ENCODE results near the gene EFCAB7.

EFCAB7 gene, protein sequence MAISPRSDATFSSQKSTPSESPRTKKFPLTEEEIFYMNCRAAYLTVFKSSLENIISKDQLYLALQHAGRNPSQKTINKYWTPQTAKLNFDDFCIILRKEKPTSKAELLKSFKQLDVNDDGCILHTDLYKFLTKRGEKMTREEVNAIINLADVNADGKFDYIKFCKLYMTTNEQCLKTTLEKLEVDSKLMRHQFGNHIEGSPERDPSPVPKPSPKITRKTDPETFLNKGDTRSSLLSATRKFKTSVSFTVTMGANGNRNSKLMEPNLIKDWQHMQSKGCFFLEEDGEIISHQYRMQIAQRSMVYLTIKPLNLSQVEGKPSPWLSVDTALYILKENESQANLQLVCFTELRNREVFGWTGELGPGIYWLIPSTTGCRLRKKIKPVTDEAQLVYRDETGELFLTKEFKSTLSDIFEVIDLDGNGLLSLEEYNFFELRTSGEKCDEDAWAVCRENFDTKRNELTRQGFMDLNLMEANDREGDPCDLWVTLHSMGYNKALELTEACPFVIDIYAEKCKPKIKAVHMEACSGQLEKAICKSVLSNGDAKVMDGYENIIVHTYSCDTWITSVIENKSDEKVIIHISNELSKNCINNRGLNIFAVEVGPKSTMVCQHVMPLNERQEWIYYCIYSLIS

DNA sequence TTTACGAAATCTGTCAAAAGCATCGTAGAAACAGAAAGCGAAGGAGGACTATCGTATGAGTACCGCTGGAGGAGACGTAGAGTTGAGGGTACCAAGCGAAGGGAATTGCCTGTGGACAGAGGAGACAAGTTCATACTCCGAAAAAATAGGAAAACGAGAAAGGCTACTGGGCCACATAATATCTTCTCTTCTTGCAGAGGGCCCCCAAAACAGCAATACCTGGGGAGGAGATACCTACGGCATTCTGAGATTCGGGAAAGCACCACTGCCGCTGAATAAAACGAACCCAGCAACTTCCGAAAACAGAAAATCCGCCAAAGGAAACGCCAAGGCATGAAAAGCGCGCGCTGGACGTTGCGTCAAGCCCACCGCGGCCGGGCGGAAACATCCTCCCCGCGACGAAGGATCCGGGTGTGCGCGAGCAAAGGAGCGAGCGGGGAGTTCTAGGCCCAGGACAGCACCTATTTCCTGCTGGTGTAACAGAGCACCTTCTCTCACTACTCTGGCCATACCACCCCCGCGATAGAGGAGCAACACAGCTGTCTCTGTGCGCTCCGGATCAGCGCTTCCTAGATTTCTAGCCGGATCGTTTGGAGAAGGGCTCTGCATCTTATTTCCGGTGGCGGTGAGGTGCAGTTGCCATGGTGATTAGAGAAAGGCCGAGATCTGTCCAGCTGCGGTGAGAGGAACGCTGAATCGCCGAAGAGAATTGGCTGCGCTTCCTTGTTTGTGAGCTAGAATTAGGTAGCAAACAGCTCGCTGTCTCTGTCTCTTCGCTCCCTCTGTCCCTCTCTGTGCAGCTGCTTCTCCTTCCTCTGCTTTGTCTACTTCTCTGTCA lies at the start of gene EFCAB7, which contains the start of gene ITGB3BP:
EFCAB7 (plus strand) TSS at position 635 of the 838 bp plus-strand sequence. CDS start 2,048 bp downstream, outside the sequence.
ITGB3BP (minus strand) TSS at position 335 of the 838 bp plus-strand sequence; CDS start at position 243, 92 bp downstream.
- in situ Hi-C loops (cut with HindIII; ENCODE audit: low sequenced_read_pairs), result no loop called here

GRCh38 chr1:63475761-63476160 lies 47.6 kb upstream of the EFCAB7 start:
- in situ Hi-C loops (cut with HindIII; ENCODE audit: low sequenced_read_pairs), result no loop called here

GRCh38 chr1:63480057-63480456 lies 43.3 kb upstream of the EFCAB7 start:
- in situ Hi-C loops (cut with HindIII; ENCODE audit: low sequenced_read_pairs), result no loop called here

DNA sequence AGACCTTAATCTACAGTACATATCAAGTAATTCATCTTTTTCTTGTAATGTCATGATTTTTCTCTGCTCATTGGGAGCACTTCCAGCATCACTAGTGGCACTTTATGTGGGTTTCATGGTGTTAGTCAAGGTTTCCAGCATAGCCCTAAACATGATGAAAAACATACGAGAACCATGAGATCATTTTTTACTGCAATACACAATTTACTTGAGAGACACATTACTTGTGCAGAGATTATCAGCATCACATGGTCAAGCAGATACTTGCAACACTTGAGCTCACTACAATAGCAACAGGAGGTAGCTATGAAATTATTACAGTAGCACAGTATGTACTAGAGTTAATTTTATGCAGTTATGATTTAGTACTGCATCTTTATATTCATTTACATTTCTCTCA lies 36.7 kb upstream of the EFCAB7 start:
- in situ Hi-C loops (cut with HindIII; ENCODE audit: low sequenced_read_pairs), result no loop called here

- in situ Hi-C loops (cut with HindIII; ENCODE audit: low sequenced_read_pairs), result no loop called here
These were observed 35.8 kb upstream of the EFCAB7 start for GRCh38 chr1:63487336-63488065.

DNA sequence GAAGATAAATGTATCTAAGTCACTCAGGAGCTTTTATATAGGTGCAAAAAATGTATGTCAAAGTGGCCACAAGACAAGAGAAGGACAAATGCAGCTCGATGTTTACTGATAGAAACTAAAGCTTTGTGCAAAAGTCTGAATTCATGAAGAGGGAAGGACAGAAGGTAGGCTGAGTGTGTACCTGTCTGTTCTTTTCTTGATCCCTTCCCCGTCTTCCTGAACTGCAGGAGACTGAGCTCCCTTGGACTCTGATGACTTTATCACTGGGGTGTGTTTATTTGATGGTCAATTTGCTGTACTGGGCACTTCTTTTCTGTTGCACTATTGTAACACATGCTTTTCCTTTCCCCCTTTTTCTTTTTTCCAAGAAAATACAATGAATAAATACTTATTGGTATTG lies 25.7 kb upstream of the EFCAB7 start:
- in situ Hi-C loops (cut with HindIII; ENCODE audit: low sequenced_read_pairs), result no loop called here

DNA sequence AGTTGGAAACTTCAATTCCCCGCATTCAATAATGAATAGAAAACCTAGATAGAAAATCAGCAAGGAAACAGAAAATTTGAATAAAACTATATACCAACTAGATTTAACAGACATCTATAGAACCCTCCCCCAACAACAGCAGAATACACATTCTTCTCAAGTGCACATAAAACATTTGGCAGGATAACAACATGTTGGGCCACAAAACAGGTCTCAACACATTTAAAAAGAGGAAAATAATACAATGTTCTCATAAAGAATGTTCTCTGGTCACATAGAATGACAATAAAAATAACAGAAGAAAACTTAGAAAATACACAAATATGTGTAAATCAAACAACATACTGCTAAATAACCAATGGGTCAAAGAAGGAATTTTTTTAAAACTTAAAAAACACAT lies 25.2 kb upstream of the EFCAB7 start:
- in situ Hi-C loops (cut with HindIII; ENCODE audit: low sequenced_read_pairs), result no loop called here

DNA sequence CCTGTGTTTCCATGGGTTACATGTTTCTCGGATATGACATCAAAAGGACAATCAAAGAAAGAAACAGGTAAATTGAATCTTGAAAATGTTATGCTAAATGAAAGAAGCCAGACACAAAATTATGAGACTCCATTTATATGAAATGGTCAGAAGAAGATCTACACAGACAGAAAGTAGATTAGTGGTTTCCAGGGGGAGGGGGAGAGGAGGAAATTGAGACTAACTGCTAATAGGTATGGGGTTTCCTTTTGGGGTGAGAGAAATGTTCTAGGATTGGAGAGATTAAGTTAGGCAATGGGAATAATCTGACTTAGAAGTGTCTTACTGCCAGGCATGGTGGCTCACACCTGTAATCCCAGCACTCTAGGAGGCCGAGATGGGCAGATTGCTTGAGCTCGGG lies 22.1 kb upstream of the EFCAB7 start:
- in situ Hi-C loops (cut with HindIII; ENCODE audit: low sequenced_read_pairs), result no loop called here

DNA sequence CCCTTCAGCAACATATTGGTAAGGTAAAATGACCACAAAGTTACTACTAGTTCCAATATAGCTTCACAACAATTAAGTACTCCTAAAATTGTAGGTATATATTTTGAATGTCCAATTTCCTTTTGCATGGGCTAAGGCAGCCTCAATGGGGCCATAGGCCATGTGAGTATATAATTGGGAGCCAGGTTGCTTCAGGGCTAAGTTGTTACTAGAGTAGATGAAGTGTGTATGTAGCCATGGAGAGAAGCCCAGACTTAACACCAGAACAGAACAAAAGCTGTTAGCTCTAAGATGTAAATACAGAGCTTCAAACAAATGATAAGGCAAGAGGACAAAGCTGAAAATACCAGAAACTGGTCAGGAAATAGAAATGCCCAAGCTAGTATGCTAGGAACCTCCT lies 16.5 kb upstream of the EFCAB7 start:
- in situ Hi-C loops (cut with HindIII; ENCODE audit: low sequenced_read_pairs), result no loop called here

- in situ Hi-C loops (cut with HindIII; ENCODE audit: low sequenced_read_pairs), result no loop called here
These were observed 13.6 kb upstream of the EFCAB7 start for GRCh38 chr1:63509718-63510117.

- in situ Hi-C loops (cut with HindIII; ENCODE audit: low sequenced_read_pairs), result no loop called here
These were observed 10.7 kb upstream of the EFCAB7 start for GRCh38 chr1:63512584-63512983.

DNA sequence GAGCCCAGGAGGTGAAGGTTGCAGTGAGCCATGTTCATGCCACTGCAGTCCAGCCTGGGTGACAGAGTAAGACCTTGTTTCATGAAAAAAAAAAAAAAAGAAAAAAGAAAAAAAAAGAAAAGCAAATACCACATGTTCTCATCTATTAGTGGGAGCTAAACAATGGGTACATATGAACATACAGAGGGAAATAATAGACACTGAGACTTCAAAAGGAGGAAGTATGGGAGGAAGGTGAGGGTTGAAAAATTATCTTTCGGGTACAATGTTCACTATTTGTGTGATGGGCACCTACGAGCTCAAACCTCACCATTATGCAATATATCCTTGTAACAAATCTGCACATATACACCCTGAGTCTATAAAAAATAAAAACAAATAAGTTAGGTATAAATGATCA lies 6.7 kb upstream of the EFCAB7 start:
- in situ Hi-C loops (cut with HindIII; ENCODE audit: low sequenced_read_pairs), result no loop called here

DNA sequence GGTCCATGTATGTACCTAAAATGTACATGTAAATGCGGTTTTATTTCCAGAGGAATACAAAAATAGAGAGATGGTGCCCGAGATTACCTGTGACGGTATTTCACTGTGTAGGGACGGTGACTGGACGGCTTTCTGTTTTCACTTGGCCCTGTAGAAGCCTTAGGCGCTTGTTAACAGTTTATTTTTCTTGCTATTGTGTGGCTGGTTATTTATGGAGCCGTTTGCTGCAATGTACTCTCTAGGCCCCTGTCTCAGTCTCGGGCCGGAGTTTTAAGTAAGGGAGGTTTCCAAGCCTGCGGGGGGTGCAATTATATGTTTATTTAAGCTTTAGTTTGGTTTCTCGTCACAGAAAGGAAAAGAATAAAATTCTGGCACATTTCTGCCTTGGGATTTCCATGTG lies 413 bp downstream of the EFCAB7 start:
- in situ Hi-C loops (cut with HindIII; ENCODE audit: low sequenced_read_pairs), result no loop called here

DNA sequence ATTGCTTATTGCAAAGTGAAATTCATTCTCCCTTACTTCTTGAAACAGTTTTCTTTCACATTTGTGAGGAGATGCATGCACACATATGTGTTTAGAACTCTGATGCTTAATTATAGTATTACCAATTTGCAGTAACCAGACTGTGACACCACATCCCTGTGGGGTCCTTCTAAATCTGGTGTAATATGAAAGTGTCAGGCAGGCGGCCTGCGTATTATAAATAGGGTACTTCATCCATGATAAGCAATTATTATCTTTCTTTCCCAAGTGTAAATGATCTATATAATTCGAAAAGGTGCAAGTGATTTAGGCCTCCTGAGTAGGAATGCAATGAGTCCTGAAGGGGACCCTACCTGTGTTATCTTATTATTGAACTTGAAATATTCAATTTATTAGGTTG lies 876 bp downstream of the EFCAB7 start:
- in situ Hi-C loops (cut with HindIII; ENCODE audit: low sequenced_read_pairs), result no loop called here

- in situ Hi-C loops (cut with HindIII; ENCODE audit: low sequenced_read_pairs), result no loop called here
These were observed 9.4 kb downstream of the EFCAB7 start for GRCh38 chr1:63532727-63533126.

GRCh38 chr1:63533931-63534330 lies 10.6 kb downstream of the EFCAB7 start:
- in situ Hi-C loops (cut with HindIII; ENCODE audit: low sequenced_read_pairs), result no loop called here

DNA sequence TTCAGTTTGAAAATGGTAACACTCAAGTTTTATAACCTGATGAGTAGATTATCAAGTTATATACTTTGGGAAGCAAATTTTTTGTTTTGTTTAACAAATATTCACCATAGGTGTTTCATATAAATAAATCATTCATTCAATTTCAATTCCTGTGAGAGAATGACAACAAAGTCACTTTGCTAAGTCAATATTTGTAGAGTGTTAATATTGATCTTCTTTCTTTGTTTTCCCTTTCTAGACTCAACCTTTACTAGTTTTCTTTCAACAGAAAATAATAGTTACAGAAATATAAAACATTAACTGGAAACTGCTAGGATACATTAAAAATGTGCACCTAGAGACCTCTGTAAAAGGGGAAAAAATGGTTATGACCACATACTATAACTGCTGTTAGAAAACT lies 11.1 kb downstream of the EFCAB7 start:
- in situ Hi-C loops (cut with HindIII; ENCODE audit: low sequenced_read_pairs), result no loop called here

DNA sequence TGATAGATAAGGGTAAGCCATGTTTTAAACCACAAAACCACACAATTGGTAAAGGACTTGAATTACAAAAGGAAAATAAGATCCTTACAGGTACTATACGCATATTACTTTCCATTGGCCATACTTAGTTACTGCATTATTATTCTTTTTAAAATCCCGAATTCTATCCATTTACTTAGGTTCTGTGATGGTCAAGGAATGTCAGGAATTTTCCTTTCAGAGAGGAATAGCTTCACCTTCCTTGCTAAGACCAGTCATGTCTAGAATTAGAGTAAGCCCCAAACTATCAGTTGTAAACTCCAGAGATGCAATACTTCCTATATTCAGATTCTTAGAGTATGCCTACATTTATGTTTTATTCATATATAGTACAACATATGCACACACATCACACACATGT lies 13.7 kb downstream of the EFCAB7 start:
- in situ Hi-C loops (cut with HindIII; ENCODE audit: low sequenced_read_pairs), result no loop called here

DNA sequence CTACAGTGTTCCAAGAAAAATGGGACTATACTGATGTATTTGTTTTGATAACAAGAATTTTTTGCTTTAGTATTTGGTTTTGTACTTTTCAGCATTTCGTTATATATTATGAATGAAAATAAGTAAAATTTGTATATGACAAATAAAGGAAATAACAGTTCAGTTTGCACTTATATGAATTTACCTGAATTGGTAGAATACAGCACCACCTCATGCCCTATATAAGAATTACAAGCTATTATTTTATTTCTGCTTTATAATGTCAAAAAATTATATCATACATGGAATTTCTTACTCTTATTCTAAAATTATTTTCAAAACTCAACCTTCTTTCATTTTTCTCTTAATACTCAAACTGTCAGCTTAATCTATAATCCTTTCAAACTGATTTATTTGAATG lies 14.6 kb downstream of the EFCAB7 start:
- in situ Hi-C loops (cut with HindIII; ENCODE audit: low sequenced_read_pairs), result no loop called here

- in situ Hi-C loops (cut with HindIII; ENCODE audit: low sequenced_read_pairs), result no loop called here
These were observed 22.5 kb downstream of the EFCAB7 start for GRCh38 chr1:63545780-63546179.
